Stimulated activated CD4-positive, alpha-beta T cell treated with anti-CD3 and anti-CD28 coated beads, Interleukin-1b, Interleukin-23, amount 100 ng/mL, for 48 hours (primary cell): ENCODE results near the gene ENPP3.
"Not testable (repeated sequence)": the region's sequence is repeated elsewhere in the genome, so short reads cannot be mapped to it uniquely, and the experiment has no call there.

Experiments used
- DNase-seq: peaks from one replicate; pipeline ENCODE4 v3.0.0-alpha.2; 2020

The ENPP3 gene

GRCh38 chr6:131740161-131740560 lies 103.1 kb downstream of the ENPP3 start:
- no peak for DNase-seq

GRCh38 chr6:131741688-131742393 lies 104.7 kb downstream of the ENPP3 start:
- no peak for DNase-seq

GRCh38 chr6:131744432-131745287 lies 107.6 kb downstream of the ENPP3 start:
- DNase-seq, result no peak

- no peak for DNase-seq
Observed at GRCh38 chr6:131745476-131745875, 108.4 kb downstream of the ENPP3 start.

- no peak for DNase-seq
Observed at GRCh38 chr6:131747821-131748353, 110.8 kb downstream of the ENPP3 start.

- DNase-seq, result no peak
Observed at GRCh38 chr6:131749023-131749422, 111.9 kb downstream of the ENPP3 start.

- DNase-seq, result not testable (repeated sequence)
Observed at GRCh38 chr6:131751012-131751715, 114.1 kb downstream of the ENPP3 start.

- DNase-seq, result no peak
Observed at GRCh38 chr6:131754088-131754487, 117.0 kb downstream of the ENPP3 start.

GRCh38 chr6:131754715-131755567 lies 117.8 kb downstream of the ENPP3 start:
- DNase-seq, result no peak

GRCh38 chr6:131755597-131755996 lies 118.5 kb downstream of the ENPP3 start:
- no peak for DNase-seq

GRCh38 chr6:131756039-131756438 lies 118.9 kb downstream of the ENPP3 start:
- DNase-seq, result no peak

GRCh38 chr6:131758920-131759319 lies 121.8 kb downstream of the ENPP3 start:
- no peak for DNase-seq

- DNase-seq, result no peak
Observed at GRCh38 chr6:131761060-131761761, 124.1 kb downstream of the ENPP3 start.

- DNase-seq, result no peak
Observed at GRCh38 chr6:131761762-131762067, 124.6 kb downstream of the ENPP3 start.

GRCh38 chr6:131762984-131763383 lies 125.9 kb downstream of the ENPP3 start:
- no peak for DNase-seq

- no peak for DNase-seq
Observed at GRCh38 chr6:131763749-131764148, 126.6 kb downstream of the ENPP3 start.

- no peak for DNase-seq
Observed at GRCh38 chr6:131764350-131764749, 127.2 kb downstream of the ENPP3 start.

- DNase-seq, result no peak
Observed at GRCh38 chr6:131765081-131765803, 128.1 kb downstream of the ENPP3 start.

- DNase-seq, result no peak
Observed at GRCh38 chr6:131765804-131766135, 128.7 kb downstream of the ENPP3 start.

- no peak for DNase-seq
Observed at GRCh38 chr6:131766631-131767030, 129.5 kb downstream of the ENPP3 start.

- no peak for DNase-seq
Observed at GRCh38 chr6:131768964-131769363, 131.9 kb downstream of the ENPP3 start.
